ENCODE data around the gene SLC5A12.

The SLC5A12 gene

DNA sequence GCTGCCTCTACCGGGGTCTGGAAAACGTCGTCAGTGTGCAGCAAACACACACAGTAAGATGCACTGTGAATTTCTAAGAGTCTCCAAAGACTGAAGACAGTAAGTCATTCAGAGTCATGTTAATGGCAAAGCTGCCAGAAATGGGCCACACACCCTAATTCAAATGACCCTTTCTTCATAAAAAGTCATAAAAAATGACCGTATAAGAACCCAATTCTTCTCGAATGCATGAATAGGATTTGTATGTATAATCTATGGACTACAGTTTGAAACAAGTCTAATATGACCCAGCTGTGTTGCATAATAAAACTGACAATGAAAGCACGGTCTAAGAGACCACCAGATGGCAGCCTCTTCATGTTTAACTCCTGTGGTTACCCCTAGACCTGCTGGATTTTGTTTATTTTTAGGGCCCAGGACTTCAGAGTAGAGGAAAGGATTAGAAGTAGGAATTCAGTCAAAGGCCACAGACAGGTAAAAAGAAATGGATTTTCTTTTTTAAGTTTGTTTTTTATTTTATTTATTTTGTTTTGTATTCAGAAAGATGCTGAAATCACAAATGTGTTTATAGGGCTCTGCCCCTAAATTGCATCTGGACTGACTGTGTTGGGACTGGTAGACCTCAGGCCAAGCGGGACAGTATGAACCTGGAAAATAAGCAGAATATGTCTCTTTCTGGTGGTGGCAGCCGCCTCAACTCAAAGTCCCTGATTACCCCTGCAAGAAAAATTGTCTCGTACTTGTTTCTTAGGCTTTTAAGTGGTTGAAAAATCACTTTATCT lies 32.1 kb upstream of the SLC5A12 start:
- no peaks in the 10 kb centered on the region for H3K36me3 ChIP-seq (ENCODE audit: control insufficient read depth in 5 of 5, insufficient read depth in 5 of 5, low read length in 5 of 5)
- no peak overlapping the region for H3K27ac ChIP-seq (ENCODE audit: low read depth, low read length)
- no peak overlapping the region for H3K4me3 ChIP-seq (ENCODE audit: low read depth in 1 of 5, low read length in 5 of 5)
- no peaks in the 10 kb centered on the region for H3K27me3 ChIP-seq (ENCODE audit: control insufficient read depth in 5 of 5, insufficient read depth in 4 of 5, low read length in 5 of 5)
- H3K9ac ChIP-seq (ENCODE audit: low read length in 5 of 5): no peak overlapping the region
- no peaks in the 10 kb centered on the region for H3K4me1 ChIP-seq (ENCODE audit: control insufficient read depth in 5 of 5, insufficient read depth in 5 of 5, low read length in 5 of 5)
- no peaks in the 10 kb centered on the region for H3K9me3 ChIP-seq (ENCODE audit: control insufficient read depth in 5 of 5, low read length in 5 of 5)

DNA sequence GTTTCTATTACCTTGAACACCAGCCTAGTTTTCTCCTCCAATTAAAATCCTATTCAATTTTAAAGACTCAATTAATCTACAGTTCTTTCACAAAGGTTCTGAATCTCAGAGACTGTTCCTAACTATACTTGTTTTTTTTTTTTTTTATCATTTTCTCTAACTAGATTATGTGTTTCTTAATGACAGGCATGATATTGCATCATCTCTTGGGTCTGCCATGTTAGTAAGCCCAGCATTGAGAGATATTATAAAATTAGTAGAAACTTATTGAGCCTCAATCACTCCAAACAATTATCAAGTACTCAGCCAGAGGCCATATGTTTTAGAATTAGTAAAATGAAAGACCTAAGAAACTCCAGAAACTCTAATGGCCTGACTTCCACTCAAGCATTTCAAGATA lies 28.1 kb upstream of the SLC5A12 start:
- Histone ChIP-seq H3K9me3 (ENCODE audit: control insufficient read depth in 5 of 5, low read length in 5 of 5) (no peaks in the 10 kb centered on the region), H3K36me3 (ENCODE audit: control insufficient read depth in 5 of 5, insufficient read depth in 5 of 5, low read length in 5 of 5) (no peaks in the 10 kb centered on the region), H3K27ac (ENCODE audit: low read depth, low read length) (no peak overlapping the region), H3K27me3 (ENCODE audit: control insufficient read depth in 5 of 5, insufficient read depth in 4 of 5, low read length in 5 of 5) (no peaks in the 10 kb centered on the region), H3K4me3 (ENCODE audit: low read depth in 1 of 5, low read length in 5 of 5) (no peak overlapping the region), H3K9ac (ENCODE audit: low read length in 5 of 5) (no peak overlapping the region), H3K4me1 (ENCODE audit: control insufficient read depth in 5 of 5, insufficient read depth in 5 of 5, low read length in 5 of 5) (no peaks in the 10 kb centered on the region)

DNA sequence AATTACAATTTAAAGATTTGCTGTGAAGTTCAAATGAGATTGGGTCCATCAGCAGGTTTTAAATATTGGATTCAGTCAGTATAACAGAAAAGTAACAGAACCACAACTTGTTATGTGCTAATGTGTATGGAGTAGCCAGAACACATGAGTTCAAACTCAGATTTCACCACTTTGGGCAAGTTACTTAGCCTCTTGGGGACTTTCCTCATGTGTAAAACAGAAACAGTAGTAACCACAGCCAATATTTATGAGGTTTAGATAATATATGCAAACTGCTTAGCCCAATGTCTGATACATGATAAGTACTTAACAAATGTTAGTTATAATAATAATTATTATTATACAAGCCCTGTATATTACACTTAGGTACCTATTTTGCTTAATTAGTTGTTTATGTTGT lies 21.8 kb upstream of the SLC5A12 start:
- no peak overlapping the region for H3K9ac ChIP-seq (ENCODE audit: low read length in 5 of 5)
- H3K4me3 ChIP-seq (ENCODE audit: low read depth in 1 of 5, low read length in 5 of 5): no peak overlapping the region
- no peak overlapping the region for H3K27ac ChIP-seq (ENCODE audit: low read depth, low read length)
- H3K9me3 ChIP-seq (ENCODE audit: control insufficient read depth in 5 of 5, low read length in 5 of 5): no peaks in the 10 kb centered on the region
- no peaks in the 10 kb centered on the region for H3K36me3 ChIP-seq (ENCODE audit: control insufficient read depth in 5 of 5, insufficient read depth in 5 of 5, low read length in 5 of 5)
- H3K27me3 ChIP-seq (ENCODE audit: control insufficient read depth in 5 of 5, insufficient read depth in 4 of 5, low read length in 5 of 5): no peaks in the 10 kb centered on the region
- no peaks in the 10 kb centered on the region for H3K4me1 ChIP-seq (ENCODE audit: control insufficient read depth in 5 of 5, insufficient read depth in 5 of 5, low read length in 5 of 5)

DNA sequence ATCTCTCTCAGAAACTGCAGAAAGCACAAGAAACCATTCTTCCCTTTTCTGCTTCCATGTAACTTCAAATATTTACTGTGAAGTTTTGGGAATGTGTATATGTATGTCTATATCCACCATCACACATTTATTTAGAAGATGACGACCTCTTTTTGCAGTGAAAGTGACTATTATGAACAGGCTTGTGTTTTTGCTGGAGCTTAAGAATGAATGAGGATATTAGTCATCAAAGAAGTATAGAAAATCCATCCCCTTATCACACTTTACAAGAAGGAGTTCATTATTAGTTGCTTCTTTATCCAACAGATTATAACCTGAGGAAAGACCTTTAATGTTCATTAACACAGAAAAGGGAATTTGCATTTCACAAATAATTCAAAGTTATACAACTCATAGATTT lies 21.1 kb upstream of the SLC5A12 start:
- Histone ChIP-seq H3K9ac (ENCODE audit: low read length in 5 of 5) (no peak overlapping the region), H3K27ac (ENCODE audit: low read depth, low read length) (no peak overlapping the region), H3K4me3 (ENCODE audit: low read depth in 1 of 5, low read length in 5 of 5) (no peak overlapping the region), H3K9me3 (ENCODE audit: control insufficient read depth in 5 of 5, low read length in 5 of 5) (no peaks in the 10 kb centered on the region), H3K4me1 (ENCODE audit: control insufficient read depth in 5 of 5, insufficient read depth in 5 of 5, low read length in 5 of 5) (no peaks in the 10 kb centered on the region), H3K36me3 (ENCODE audit: control insufficient read depth in 5 of 5, insufficient read depth in 5 of 5, low read length in 5 of 5) (no peaks in the 10 kb centered on the region), H3K27me3 (ENCODE audit: control insufficient read depth in 5 of 5, insufficient read depth in 4 of 5, low read length in 5 of 5) (no peaks in the 10 kb centered on the region)

DNA sequence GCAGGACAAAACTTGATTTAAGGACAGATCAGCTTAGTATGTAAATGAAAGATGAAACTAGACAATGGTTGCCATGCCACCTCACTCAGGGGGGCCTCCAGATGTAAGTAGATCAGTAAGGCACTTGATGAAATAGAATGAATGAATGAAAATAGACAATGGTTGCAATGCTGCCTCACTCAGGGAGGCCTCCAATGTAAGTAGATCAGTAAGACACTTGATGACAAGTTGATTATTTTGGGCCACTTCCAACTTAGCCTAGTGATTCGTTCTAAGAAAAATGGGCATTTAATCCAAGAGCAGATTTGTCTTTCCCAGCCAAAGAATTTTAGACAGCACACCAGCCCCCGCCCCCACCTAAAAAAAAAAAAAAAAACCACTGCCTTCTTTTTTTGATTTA lies 19.2 kb upstream of the SLC5A12 start:
- Histone ChIP-seq H3K27ac (ENCODE audit: low read depth, low read length) (no peak overlapping the region), H3K27me3 (ENCODE audit: control insufficient read depth in 5 of 5, insufficient read depth in 4 of 5, low read length in 5 of 5) (no peaks in the 10 kb centered on the region), H3K36me3 (ENCODE audit: control insufficient read depth in 5 of 5, insufficient read depth in 5 of 5, low read length in 5 of 5) (no peaks in the 10 kb centered on the region), H3K4me3 (ENCODE audit: low read depth in 1 of 5, low read length in 5 of 5) (no peak overlapping the region), H3K9ac (ENCODE audit: low read length in 5 of 5) (no peak overlapping the region), H3K9me3 (ENCODE audit: control insufficient read depth in 5 of 5, low read length in 5 of 5) (no peaks in the 10 kb centered on the region), H3K4me1 (ENCODE audit: control insufficient read depth in 5 of 5, insufficient read depth in 5 of 5, low read length in 5 of 5) (no peaks in the 10 kb centered on the region)

DNA sequence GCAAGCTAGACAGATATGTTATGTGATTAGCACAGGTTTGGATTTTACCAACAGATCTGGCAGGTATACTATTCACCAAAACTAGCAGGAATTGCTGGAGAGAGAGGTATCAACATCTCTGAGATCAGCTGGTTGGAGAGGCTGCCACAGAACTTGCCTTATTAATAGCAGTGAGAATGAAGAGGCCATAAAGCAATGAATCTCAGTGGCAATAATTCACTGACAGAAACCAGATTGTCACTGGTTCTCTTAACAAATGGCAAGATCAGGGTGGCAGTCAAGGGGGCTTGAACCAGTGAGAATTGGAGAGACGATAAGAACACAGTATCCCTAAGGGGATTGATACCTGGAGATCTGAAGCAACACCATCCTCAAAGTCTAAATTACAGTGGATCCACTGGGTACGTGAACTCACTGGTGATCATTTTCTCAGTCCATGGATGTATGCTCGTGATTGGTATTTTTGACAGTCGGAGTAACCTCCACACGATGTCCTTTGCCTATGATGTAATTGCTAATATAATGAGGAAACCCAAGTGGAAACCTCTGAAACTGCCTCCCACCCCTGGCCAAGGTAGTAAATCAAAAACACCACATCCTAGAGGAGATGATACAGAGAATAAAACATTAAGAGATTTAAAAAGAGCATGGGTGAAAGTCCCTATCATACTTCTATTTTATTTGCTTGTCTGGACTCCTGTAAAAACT lies 17.7 kb upstream of the SLC5A12 start:
- Histone ChIP-seq H3K9me3 (ENCODE audit: control insufficient read depth in 5 of 5, low read length in 5 of 5) (no peaks in the 10 kb centered on the region), H3K4me1 (ENCODE audit: control insufficient read depth in 5 of 5, insufficient read depth in 5 of 5, low read length in 5 of 5) (no peaks in the 10 kb centered on the region), H3K36me3 (ENCODE audit: control insufficient read depth in 5 of 5, insufficient read depth in 5 of 5, low read length in 5 of 5) (no peaks in the 10 kb centered on the region), H3K9ac (ENCODE audit: low read length in 5 of 5) (no peak overlapping the region), H3K27ac (ENCODE audit: low read depth, low read length) (no peak overlapping the region), H3K4me3 (ENCODE audit: low read depth in 1 of 5, low read length in 5 of 5) (no peak overlapping the region), H3K27me3 (ENCODE audit: control insufficient read depth in 5 of 5, insufficient read depth in 4 of 5, low read length in 5 of 5) (no peaks in the 10 kb centered on the region)

DNA sequence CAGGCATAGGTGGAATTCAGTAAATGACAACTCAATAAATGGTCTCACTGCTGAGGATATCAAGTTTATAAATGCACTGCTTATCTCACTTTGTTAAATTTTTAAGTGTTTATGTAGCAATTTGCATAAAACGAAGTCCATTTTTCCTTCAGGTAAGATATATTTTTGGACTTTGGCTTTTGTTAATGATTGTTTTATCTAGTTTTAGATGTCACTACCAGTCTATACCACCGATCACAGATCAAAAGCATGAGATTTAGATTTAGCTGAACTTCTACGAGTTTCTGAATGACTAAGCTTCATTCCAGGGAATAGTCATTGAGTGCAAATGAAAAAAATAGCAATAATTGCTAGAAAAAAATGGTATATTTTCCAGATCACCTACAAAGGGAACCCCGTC lies 12.8 kb upstream of the SLC5A12 start:
- no peak overlapping the region for H3K4me3 ChIP-seq (ENCODE audit: low read depth in 1 of 5, low read length in 5 of 5)
- peaks cover 0 to 6% (median 2%) of the 10 kb centered on the region in 5 donors for H3K9me3 ChIP-seq (ENCODE audit: control insufficient read depth in 5 of 5, low read length in 5 of 5)
- H3K36me3 ChIP-seq (ENCODE audit: control insufficient read depth in 5 of 5, insufficient read depth in 5 of 5, low read length in 5 of 5): no peaks in the 10 kb centered on the region
- no peak overlapping the region for H3K9ac ChIP-seq (ENCODE audit: low read length in 5 of 5)
- no peak overlapping the region for H3K27ac ChIP-seq (ENCODE audit: low read depth, low read length)
- no peaks in the 10 kb centered on the region for H3K4me1 ChIP-seq (ENCODE audit: control insufficient read depth in 5 of 5, insufficient read depth in 5 of 5, low read length in 5 of 5)
- no peaks in the 10 kb centered on the region for H3K27me3 ChIP-seq (ENCODE audit: control insufficient read depth in 5 of 5, insufficient read depth in 4 of 5, low read length in 5 of 5)

DNA sequence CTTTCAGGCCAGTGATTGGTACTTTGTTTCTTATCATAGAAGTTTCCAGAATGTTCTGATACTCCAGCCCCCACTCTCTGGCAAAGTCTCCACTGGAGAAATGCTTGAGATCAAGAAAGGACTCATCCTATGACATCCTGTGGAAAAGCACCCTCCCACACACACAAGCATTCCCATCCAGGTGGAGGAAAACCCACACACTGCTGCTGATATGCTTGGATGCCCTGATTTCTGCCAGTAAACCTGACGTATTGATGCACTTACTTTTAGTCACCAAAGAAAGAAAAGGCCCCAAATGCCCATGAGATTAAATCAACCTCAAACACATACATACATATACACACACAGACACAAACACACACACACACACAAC lies 9.2 kb upstream of the SLC5A12 start:
- no peak overlapping the region for H3K9ac ChIP-seq (ENCODE audit: low read length in 5 of 5)

DNA sequence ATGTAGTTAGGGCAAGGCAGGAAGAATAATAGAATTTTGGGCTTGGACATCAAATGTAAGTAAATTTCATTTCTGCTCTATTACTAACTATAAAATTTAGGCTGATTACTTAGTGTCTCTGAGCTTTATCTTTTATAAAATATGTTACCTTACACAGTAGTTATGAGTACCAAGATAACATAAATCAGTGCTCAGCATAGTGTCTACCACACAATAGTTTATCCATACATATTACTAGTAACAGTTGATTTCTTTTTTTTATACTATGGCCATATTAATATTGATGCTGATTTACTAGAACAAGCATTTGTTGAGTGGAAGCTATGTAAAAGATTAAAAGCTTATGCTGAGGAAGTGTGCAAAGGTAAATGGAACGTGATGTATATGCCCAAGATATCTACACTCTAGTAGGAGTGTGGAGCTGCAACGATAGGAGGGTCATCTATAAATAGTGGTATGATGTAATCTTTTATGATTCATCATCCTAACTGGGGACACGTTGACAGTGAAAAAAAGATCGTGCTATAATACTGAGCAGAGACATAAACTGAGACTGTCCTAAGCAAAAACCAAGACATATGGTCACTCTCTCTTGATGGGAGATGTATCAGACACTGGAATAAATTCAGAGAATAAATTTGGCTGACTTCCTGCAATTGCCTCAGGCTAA lies 8.7 kb upstream of the SLC5A12 start:
- Histone ChIP-seq H3K27ac (ENCODE audit: low read depth, low read length) (no peak overlapping the region), H3K27me3 (ENCODE audit: control insufficient read depth in 5 of 5, insufficient read depth in 4 of 5, low read length in 5 of 5) (no peaks in the 10 kb centered on the region), H3K9ac (ENCODE audit: low read length in 5 of 5) (no peak overlapping the region), H3K4me3 (ENCODE audit: low read depth in 1 of 5, low read length in 5 of 5) (no peak overlapping the region), H3K36me3 (ENCODE audit: control insufficient read depth in 5 of 5, insufficient read depth in 5 of 5, low read length in 5 of 5) (no peaks in the 10 kb centered on the region), H3K9me3 (ENCODE audit: control insufficient read depth in 5 of 5, low read length in 5 of 5) (peaks cover 0 to 6% (median 2%) of the 10 kb centered on the region in 5 donors), H3K4me1 (ENCODE audit: control insufficient read depth in 5 of 5, insufficient read depth in 5 of 5, low read length in 5 of 5) (no peaks in the 10 kb centered on the region)

More for the DNA sequence above, 9.2 kb upstream of the SLC5A12 start:
- Histone ChIP-seq H3K27ac (ENCODE audit: low read depth, low read length) (no peak overlapping the region), H3K4me1 (ENCODE audit: control insufficient read depth in 5 of 5, insufficient read depth in 5 of 5, low read length in 5 of 5) (no peaks in the 10 kb centered on the region), H3K36me3 (ENCODE audit: control insufficient read depth in 5 of 5, insufficient read depth in 5 of 5, low read length in 5 of 5) (no peaks in the 10 kb centered on the region), H3K4me3 (ENCODE audit: low read depth in 1 of 5, low read length in 5 of 5) (no peak overlapping the region), H3K27me3 (ENCODE audit: control insufficient read depth in 5 of 5, insufficient read depth in 4 of 5, low read length in 5 of 5) (no peaks in the 10 kb centered on the region), H3K9me3 (ENCODE audit: control insufficient read depth in 5 of 5, low read length in 5 of 5) (peaks cover 0 to 6% (median 2%) of the 10 kb centered on the region in 5 donors)

DNA sequence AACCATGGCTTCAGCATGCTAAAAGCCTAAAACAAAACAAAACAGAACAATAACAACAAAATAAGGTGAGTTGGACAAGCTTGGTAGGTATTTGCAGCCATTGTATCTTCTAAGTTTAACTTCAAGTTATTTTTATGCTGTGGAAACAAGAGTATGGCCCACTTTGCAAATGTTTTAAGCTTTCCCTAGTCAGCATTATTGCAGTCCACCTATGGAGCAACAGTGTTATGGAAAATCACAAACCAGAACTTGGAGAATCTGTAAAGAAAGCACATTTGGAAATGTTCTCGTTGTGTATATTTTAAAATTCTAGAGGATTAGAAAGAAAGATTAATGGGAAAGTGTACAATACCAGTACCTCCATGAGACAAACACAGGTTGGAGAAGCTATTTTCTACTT lies 7.4 kb upstream of the SLC5A12 start:
- Histone ChIP-seq H3K27ac (ENCODE audit: low read depth, low read length) (no peak overlapping the region), H3K4me3 (ENCODE audit: low read depth in 1 of 5, low read length in 5 of 5) (no peak overlapping the region), H3K4me1 (ENCODE audit: control insufficient read depth in 5 of 5, insufficient read depth in 5 of 5, low read length in 5 of 5) (no peaks in the 10 kb centered on the region), H3K27me3 (ENCODE audit: control insufficient read depth in 5 of 5, insufficient read depth in 4 of 5, low read length in 5 of 5) (no peaks in the 10 kb centered on the region), H3K36me3 (ENCODE audit: control insufficient read depth in 5 of 5, insufficient read depth in 5 of 5, low read length in 5 of 5) (no peaks in the 10 kb centered on the region), H3K9ac (ENCODE audit: low read length in 5 of 5) (no peak overlapping the region), H3K9me3 (ENCODE audit: control insufficient read depth in 5 of 5, low read length in 5 of 5) (peaks cover 0 to 6% (median 2%) of the 10 kb centered on the region in 5 donors)
